IMR-90 (cell line): ENCODE measurements around the gene FOXP1.

Experiments used
- CTCF ChIP-seq: conservative IDR thresholded peaks from 2 replicates; pipeline ENCODE4 v1.5.1; 2012; ENCODE audit warnings: mild to moderate bottlenecking, low read depth, low read length, improper control_type of control experiment
- MAFK ChIP-seq: IDR thresholded peaks from 2 replicates; pipeline ENCODE4 v1.6.1; 2012; ENCODE audit warnings: low read depth, low read length, improper control_type of control experiment
- NFE2L2 ChIP-seq: fragments of 150-350 bp; IDR thresholded peaks from 2 replicates; pipeline ENCODE4 v1.6.1; 2016; ENCODE audit warnings: low read depth, mild to moderate bottlenecking, low read length
- POLR2A ChIP-seq: IDR thresholded peaks from 2 replicates; pipeline ENCODE4 v1.6.1; 2012; ENCODE audit warnings: mild to moderate bottlenecking, low read depth, low read length
- RAD21 ChIP-seq: IDR thresholded peaks from 2 replicates; pipeline ENCODE4 v1.6.1; 2012; ENCODE audit warnings: low read length, improper control_type of control experiment
- RCOR1 ChIP-seq: IDR thresholded peaks from 2 replicates; pipeline ENCODE4 v1.6.1; 2012; ENCODE audit warnings: mild to moderate bottlenecking, low read length, improper control_type of control experiment; ENCODE audit not compliant: insufficient replicate concordance
- RFX5 ChIP-seq: IDR thresholded peaks from 2 replicates; pipeline ENCODE4 v1.8.0; 2012; ENCODE audit warnings: low read depth, mild to moderate bottlenecking, low read length, moderate library complexity
- SMC3 ChIP-seq: fragments of 150-350 bp; IDR thresholded peaks from 2 replicates; pipeline ENCODE4 v1.6.1; 2016; ENCODE audit warnings: low read depth, mild to moderate bottlenecking, antibody characterized with exemption, low read length, moderate library complexity
- USF2 ChIP-seq: fragments of 150-350 bp; IDR thresholded peaks from 2 replicates; pipeline ENCODE4 v1.6.1; 2017; ENCODE audit warnings: mild to moderate bottlenecking, antibody characterized with exemption, low read length, low read depth

DNA sequence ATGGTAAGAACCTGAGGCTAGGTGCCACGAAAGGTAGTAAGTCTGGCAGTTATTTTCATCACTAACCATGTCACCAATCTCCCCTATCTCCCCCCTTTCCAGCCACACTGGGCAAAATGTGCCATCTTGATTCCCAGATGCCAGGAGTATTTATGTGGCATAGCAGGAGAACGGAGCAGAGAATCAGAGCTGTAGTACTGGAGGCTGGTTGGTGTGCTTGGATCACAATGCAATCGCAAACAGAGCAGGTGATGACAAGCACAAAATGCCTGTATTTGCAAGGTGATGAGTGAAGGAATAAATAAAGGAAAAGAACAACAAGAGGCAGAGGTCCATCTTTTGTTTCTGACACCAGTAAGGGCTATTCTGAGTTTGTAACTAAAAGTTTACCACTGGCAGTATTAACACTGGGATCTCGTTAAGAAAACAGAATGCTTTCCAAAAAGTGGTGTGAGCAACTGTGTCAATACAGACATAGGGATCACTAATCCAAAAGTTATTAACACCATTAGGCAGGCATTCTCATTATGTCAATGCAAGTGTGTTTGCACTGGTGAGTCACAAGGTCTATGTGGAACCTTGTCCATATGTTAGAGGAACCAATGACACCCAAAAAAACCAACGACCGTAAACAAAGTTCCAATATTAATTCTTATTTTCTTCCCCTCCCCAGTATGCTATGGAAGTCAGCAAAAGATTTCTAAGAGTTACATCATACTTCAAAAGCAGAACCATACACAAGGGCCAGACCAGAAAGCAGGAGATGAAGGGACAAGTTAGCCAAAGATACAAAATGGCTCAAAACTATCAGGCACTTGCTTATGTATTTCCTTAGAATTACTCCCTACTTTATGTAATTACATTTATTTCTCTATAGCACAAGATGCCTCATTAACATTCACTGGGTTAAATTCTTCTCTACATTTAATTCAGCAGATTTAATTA is 556.6 kb downstream of the FOXP1 start:
- TF ChIP-seq CTCF (no peak), POLR2A (no peak), RFX5 (no peak), SMC3 (no peak), USF2 (no peak), RAD21 (no peak), NFE2L2 (no peak), RCOR1 (no peak), MAFK (no peak)
